OCI-LY1 (cell line): ENCODE data around the gene RRP1B.

Experiments used
- CTCF ChIP-seq: fragments of 200-600 bp; sonication (generic), shearing (Covaris generic); IDR thresholded peaks from 2 replicates; pipeline ENCODE4 v1.5.1; 2017; ENCODE audit warnings: mild to moderate bottlenecking, antibody characterized with exemption, low read length, moderate library complexity, mixed read lengths
- EZH2 ChIP-seq: fragments of 200-600 bp; sonication (generic), shearing (Covaris generic); IDR thresholded peaks from 2 replicates; pipeline ENCODE4 v1.8.0; 2017; ENCODE audit warnings: borderline replicate concordance, mixed run types, mild to moderate bottlenecking, antibody characterized with exemption, low read length, moderate library complexity, mixed read lengths

GRCh38 chr21:43701936-43702784, 42.8 kb downstream of the RRP1B start:
- no peak for TF ChIP-seq CTCF
- no peak for TF ChIP-seq EZH2
